DMS153 treated with DMSO at 0.1 percent for 48 hours (cell line): ENCODE data around the gene ATAD2B.

Source experiments
- DNase-seq: peaks from one replicate; lab custom pipeline; 2025; ENCODE audit not compliant: unreplicated experiment; lab: John Stamatoyannopoulos, UW

Gene ATAD2B

GRCh38 chr2:23705771-23706612 is 220.9 kb downstream of the ATAD2B start:
- DNase-seq = no peak

GRCh38 chr2:23703583-23704385 is 223.1 kb downstream of the ATAD2B start:
- no peak for DNase-seq

GRCh38 chr2:23703037-23703582 is 223.8 kb downstream of the ATAD2B start:
- no peak for DNase-seq

- DNase-seq = no peak
These were observed 226.3 kb downstream of the ATAD2B start for GRCh38 chr2:23700627-23701026.

GRCh38 chr2:23699580-23699925 is 227.4 kb downstream of the ATAD2B start:
- DNase-seq = no peak

- no peak for DNase-seq
These were observed 228.0 kb downstream of the ATAD2B start for GRCh38 chr2:23698721-23699579.
